ENCODE results near the gene VAMP1.
"Not testable (repeated sequence)": the region's sequence is repeated elsewhere in the genome, so short reads cannot be mapped to it uniquely, and the experiment has no call there.

DNA sequence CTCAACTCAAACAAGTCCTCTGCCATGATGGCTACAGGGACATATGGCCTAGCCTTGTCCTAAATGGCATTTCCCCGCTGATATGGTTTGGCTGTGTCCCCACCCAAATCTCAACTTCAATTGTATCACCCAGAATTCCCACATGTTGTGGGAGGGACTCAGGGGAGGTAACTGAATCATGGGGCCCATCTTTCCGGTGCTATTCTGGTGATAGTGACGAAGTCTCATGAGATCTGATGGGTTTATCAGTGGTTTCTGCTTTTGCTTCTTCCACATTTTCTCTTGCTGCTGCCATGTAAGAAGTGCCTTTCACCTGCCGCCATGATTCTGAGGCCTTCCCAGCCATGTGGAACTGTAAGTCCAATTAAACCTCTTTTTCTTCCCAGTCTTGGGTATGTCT, 3.7 kb downstream of the VAMP1 start:
- not testable (repeated sequence) for TF ChIP-seq CTCF (IDR thresholded peaks at IDR 0.05; ENCODE audit: control extremely low read depth in 1 of 3, insufficient read depth in 1 of 3, low read depth in 1 of 3, low read length in 3 of 3); KDM1A (IDR thresholded peaks at IDR 0.05; ENCODE audit: borderline replicate concordance, low read length); POLR2AphosphoS5 (IDR thresholded peaks at IDR 0.05; ENCODE audit: low read depth, low read length); BACH1 (IDR thresholded peaks at IDR 0.05; ENCODE audit: low read length); SIRT6 (IDR thresholded peaks at IDR 0.05; ENCODE audit: low read length); KDM5A (IDR thresholded peaks at IDR 0.05; ENCODE audit: low read length); EZH2 (IDR thresholded peaks at IDR 0.05; ENCODE audit: low read depth, low read length, severe bottlenecking); BCL11A (IDR thresholded peaks at IDR 0.05; ENCODE audit: low read depth in 2 of 2, low read length in 2 of 2)

Measured in H1 (cell line).